Keratinocyte (primary cell): ENCODE data around the gene ACOT7. TPM values are rescaled to one million over a fixed set of nuclear protein-coding genes. Genes with fewer than 3 reads are reported as not detected.

ENCODE experiments used
- DNase-seq: peaks from one replicate; pipeline ENCODE4 v3.0.0-alpha.2; 2011; ENCODE audit warnings: low read depth, missing footprints, low spot score
- FAIRE-seq: peaks from 2 replicates; lab custom pipeline; 2011; peaks lifted over from hg19 to GRCh38; lab: Jason Lieb, UNC
- H2AFZ ChIP-seq: 2 replicates; pipeline ENCODE4 v1.6.0; 2012; ENCODE audit warnings: low read length, control low read depth, inconsistent platforms; ENCODE audit not compliant: control insufficient read depth
- H3K27ac ChIP-seq: 2 replicates; pipeline ENCODE4 v1.5.1; 2011; ENCODE audit warnings: low read length; ENCODE audit not compliant: control insufficient read depth, insufficient read depth
- H3K27me3 ChIP-seq: 3 replicates; pipeline ENCODE4 v1.6.0; 2011; ENCODE audit warnings: low read length; ENCODE audit not compliant: control insufficient read depth, insufficient read depth; ENCODE audit errors: extremely low read depth
- H3K36me3 ChIP-seq, 2 experiments: 2 replicates in 1 of 2; 3 replicates in 1 of 2; pipeline ENCODE4 v1.5.1; 2011; ENCODE audit warnings: low read length in 2 of 2, mild to moderate bottlenecking in 1 of 2; ENCODE audit not compliant: control insufficient read depth in 2 of 2, insufficient read depth in 2 of 2; ENCODE audit errors: extremely low read depth in 1 of 2
- H3K4me1 ChIP-seq: 3 replicates; pipeline ENCODE4 v1.5.1; 2011; ENCODE audit warnings: low read length; ENCODE audit not compliant: control insufficient read depth, insufficient read depth; ENCODE audit errors: extremely low read depth
- H3K4me2 ChIP-seq: 3 replicates; pipeline ENCODE4 v1.6.0; 2011; ENCODE audit warnings: low read depth, low read length; ENCODE audit not compliant: control insufficient read depth, insufficient read depth; ENCODE audit errors: extremely low read depth
- H3K4me3 ChIP-seq, 3 experiments: fragments of 200-600 bp in 1 of 3; sonication (generic) in 1 of 3; 2 replicates in 2 of 3; 3 replicates in 1 of 3; pipeline ENCODE4 v1.5.1; 2011 to 2016; ENCODE audit warnings: low read length in 3 of 3, mild to moderate bottlenecking in 3 of 3, control low read depth in 2 of 3, inconsistent platforms in 1 of 3, low read depth in 1 of 3, mixed read lengths in 1 of 3, mixed run types in 1 of 3, moderate library complexity in 1 of 3; ENCODE audit not compliant: control insufficient read depth in 2 of 3, insufficient read depth in 2 of 3; ENCODE audit errors: extremely low read depth in 1 of 3
- H3K79me2 ChIP-seq: 2 replicates; pipeline ENCODE4 v1.6.0; 2012; ENCODE audit warnings: low read length; ENCODE audit not compliant: control insufficient read depth, insufficient read depth
- H3K9ac ChIP-seq: 3 replicates; pipeline ENCODE4 v1.6.0; 2011; ENCODE audit warnings: low read length; ENCODE audit not compliant: control insufficient read depth, insufficient read depth; ENCODE audit errors: extremely low read depth
- H3K9me1 ChIP-seq: 3 replicates; pipeline ENCODE4 v1.6.0; 2011; ENCODE audit warnings: low read length; ENCODE audit not compliant: control insufficient read depth, insufficient read depth; ENCODE audit errors: extremely low read depth
- H3K9me3 ChIP-seq: 2 replicates; pipeline ENCODE4 v1.5.1; 2012; ENCODE audit warnings: low read depth, low read length; ENCODE audit not compliant: control insufficient read depth
- H4K20me1 ChIP-seq: 3 replicates; pipeline ENCODE4 v1.6.0; 2011; ENCODE audit warnings: low read length; ENCODE audit not compliant: control insufficient read depth, insufficient read depth; ENCODE audit errors: extremely low read depth
- CTCF ChIP-seq, 3 experiments: IDR thresholded peaks in 1 of 3; conservative IDR thresholded peaks in 1 of 3; optimal IDR thresholded peaks in 1 of 3; 2 replicates in 2 of 3; 3 replicates in 1 of 3; pipeline versions ENCODE3 to v1.5.1; 2011; ENCODE audit warnings: low read length in 3 of 3, mild to moderate bottlenecking in 3 of 3, moderate library complexity in 2 of 3, control low read depth in 1 of 3, inconsistent platforms in 1 of 3; ENCODE audit not compliant: insufficient read depth in 2 of 3; ENCODE audit errors: extremely low read depth in 1 of 3
- EZH2 ChIP-seq: IDR thresholded peaks from one replicate; pipeline ENCODE4 v1.6.1; 2012; ENCODE audit warnings: inconsistent platforms, mild to moderate bottlenecking, low read length, moderate library complexity
- dilution Hi-C: fragments of 300-500 bp; cut with MboI; formaldehyde crosslinking; loops from one replicate; pipeline ENCODE4 v1.7.0; 2020; ENCODE audit warnings: low sequenced_read_pairs; ENCODE audit not compliant: extremely low pct_ligation_motif_present
- polyA plus RNA-seq, 5 experiments: library from polyadenylated mRNA; depleted of rRNA in 3 of 5; stranded (reverse) in 3 of 5; stranded (forward) in 1 of 5; unstranded in 1 of 5; fragments of >200 nt; gene quantifications; 1 replicate in 1 of 5; 2 replicates in 3 of 5; 3 replicates in 1 of 5; pipeline versions ENCODE4 v1.2.1 to v1.2.3, GENCODE V29; 2011 to 2012; ENCODE audit warnings: missing spikeins in 2 of 5, low read depth in 1 of 5, low replicate concordance in 1 of 5

The ACOT7 gene
- polyA plus RNA-seq, 1 donor (not counting 4 experiments of a cell fraction or from before 2014, with no cell fraction given), result 226 TPM

DNA sequence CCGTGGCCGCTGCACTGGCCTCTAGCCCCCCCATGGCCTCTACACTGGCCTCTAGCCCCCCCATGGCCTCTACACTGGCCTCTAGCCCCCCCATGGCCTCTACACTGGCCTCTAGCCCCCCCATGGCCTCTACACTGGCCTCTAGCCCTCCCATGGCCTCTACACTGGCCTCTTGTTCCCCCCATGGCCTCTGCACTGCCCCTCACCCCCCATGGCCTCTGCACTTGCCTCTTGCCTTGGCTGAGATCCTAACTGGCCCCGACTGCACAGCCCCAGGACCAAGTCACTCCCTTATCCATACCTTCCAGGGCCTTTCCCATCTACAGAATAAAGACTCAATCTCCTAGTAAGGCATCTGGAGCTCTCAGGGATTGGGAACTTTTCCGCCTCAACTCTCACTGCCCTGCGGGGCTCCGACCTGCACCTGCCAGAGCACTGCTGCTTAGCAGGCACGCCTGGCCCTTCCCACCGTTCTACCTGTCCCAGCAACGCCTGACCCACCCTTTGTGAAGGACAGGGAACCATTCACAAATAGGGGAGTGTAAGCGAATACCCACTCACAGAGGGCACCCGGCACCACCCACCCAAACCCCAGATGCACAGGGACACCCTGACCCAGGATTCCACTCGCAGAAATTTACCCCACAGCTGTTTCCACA lies 38.8 kb downstream of the ACOT7 start:
- Histone ChIP-seq H3K79me2 (peaks cover 74% of the 10 kb centered on the region), H3K9me1 (peaks cover 6% of the 10 kb centered on the region), H3K27ac (no peak overlapping the region), H2AFZ (no peak overlapping the region), H3K9me3 (no peaks in the 10 kb centered on the region), H3K4me3 (no peak overlapping the region), H3K27me3 (no peaks in the 10 kb centered on the region), H3K4me2 (no peak overlapping the region), H3K36me3 (peaks cover 6 to 10% of the 10 kb centered on the region in 2 experiments), H3K4me1 (peaks cover 75% of the 10 kb centered on the region), H4K20me1 (peaks cover 12% of the 10 kb centered on the region), H3K9ac (no peak overlapping the region)
- DNase-seq, result no peak
- TF ChIP-seq EZH2, result no peak
- no peak for TF ChIP-seq CTCF (optimal IDR thresholded peaks at IDR 0.05 in 1 of 3, IDR thresholded peaks at IDR 0.05 in 1 of 3, conservative IDR thresholded peaks at IDR 0.05 in 1 of 3; ENCODE audit: extremely low read depth in 1 of 3, insufficient read depth in 2 of 3, low read length in 3 of 3)
- dilution Hi-C loops, result no loop called here
- peak; percentile 36 for FAIRE-seq

GRCh38 chr1:6353955-6354658 lies 39.5 kb downstream of the ACOT7 start:
- no peak for FAIRE-seq
- peaks cover 75% of the 10 kb centered on the region for H3K4me1 ChIP-seq
- peak overlapping the region; percentile 16 for H3K4me2 ChIP-seq
- peaks cover 8% of the 10 kb centered on the region for H3K9me1 ChIP-seq
- H3K9ac ChIP-seq, result peak overlapping the region; percentile 22
- H3K27ac ChIP-seq, result no peak overlapping the region
- no peak overlapping the region for H2AFZ ChIP-seq
- peaks cover 74% of the 10 kb centered on the region for H3K79me2 ChIP-seq
- H4K20me1 ChIP-seq, result peaks cover 12% of the 10 kb centered on the region
- TF ChIP-seq CTCF (optimal IDR thresholded peaks at IDR 0.05 in 1 of 3, IDR thresholded peaks at IDR 0.05 in 1 of 3, conservative IDR thresholded peaks at IDR 0.05 in 1 of 3; ENCODE audit: extremely low read depth in 1 of 3, insufficient read depth in 2 of 3, low read length in 3 of 3), result no peak
- no peak for TF ChIP-seq EZH2
- H3K4me3 ChIP-seq, result no peak overlapping the region
- H3K27me3 ChIP-seq, result no peaks in the 10 kb centered on the region
- dilution Hi-C loops, result no loop called here
- no peak for DNase-seq
- peaks cover 7 to 10% of the 10 kb centered on the region in 2 experiments for H3K36me3 ChIP-seq
- no peaks in the 10 kb centered on the region for H3K9me3 ChIP-seq
